Neural progenitor cell (in vitro differentiated cells): ENCODE data around the gene DHRS12. TPM values are rescaled to one million over a fixed set of nuclear protein-coding genes. Genes with fewer than 3 reads are reported as not detected.
A peak's percentile ranks its signal among the peaks of the same experiment; 100 is the strongest.

Experiments
- DNase-seq: peaks from one replicate; pipeline ENCODE4 v3.0.0-alpha.2; 2016; ENCODE audit warnings: low spot score
- H2AFZ ChIP-seq: fragments of 200-600 bp; sonication (generic); replicated peaks from 2 replicates; pipeline ENCODE4 v1.6.1; 2016; ENCODE audit warnings: antibody characterized with exemption
- H3F3A ChIP-seq: fragments of 200-600 bp; sonication (generic); 2 replicates; pipeline ENCODE4 v1.6.1; 2016; ENCODE audit warnings: antibody characterized with exemption, low read depth
- H3K27ac ChIP-seq: fragments of 200-600 bp; sonication (generic); 2 replicates; pipeline ENCODE4 v1.5.1; 2016; ENCODE audit warnings: mild to moderate bottlenecking
- H3K27me3 ChIP-seq: fragments of 200-600 bp; sonication (generic); 2 replicates; pipeline ENCODE4 v1.6.1; 2016; ENCODE audit warnings: mild to moderate bottlenecking, moderate library complexity
- H3K36me3 ChIP-seq: fragments of 200-600 bp; sonication (generic); 2 replicates; pipeline ENCODE4 v1.5.1; 2016
- H3K4me1 ChIP-seq: fragments of 200-600 bp; sonication (generic); 2 replicates; pipeline ENCODE4 v1.6.1; 2016; ENCODE audit warnings: mixed run types
- H3K4me2 ChIP-seq: fragments of 200-600 bp; sonication (generic); 2 replicates; pipeline ENCODE4 v1.6.1; 2016
- H3K4me3 ChIP-seq: fragments of 200-600 bp; sonication (generic); 2 replicates; pipeline ENCODE4 v1.5.1; 2016
- H3K79me2 ChIP-seq: fragments of 200-600 bp; sonication (generic); 2 replicates; pipeline ENCODE4 v1.6.1; 2016; ENCODE audit warnings: low read depth
- H3K9ac ChIP-seq: fragments of 200-600 bp; sonication (generic); 2 replicates; pipeline ENCODE4 v1.6.1; 2016
- H3K9me3 ChIP-seq: fragments of 200-600 bp; sonication (generic); 2 replicates; pipeline ENCODE4 v1.5.1; 2016; ENCODE audit warnings: low read depth
- H4K20me1 ChIP-seq: fragments of 200-600 bp; sonication (generic); 2 replicates; pipeline ENCODE4 v1.6.1; 2016; ENCODE audit warnings: low read depth
- H3K27ac Mint-ChIP-seq: 3 replicates; pipeline ENCODE4 v1.8.0; 2021; ENCODE audit warnings: mixed read lengths
- H3K27me3 Mint-ChIP-seq: 2 replicates; pipeline ENCODE4 v1.8.0; 2022; ENCODE audit warnings: low read depth, mild to moderate bottlenecking, inconsistent platforms, moderate library complexity, mixed read lengths; ENCODE audit not compliant: insufficient read depth
- H3K36me3 Mint-ChIP-seq: 3 replicates; pipeline ENCODE4 v1.8.0; 2021; ENCODE audit warnings: mixed read lengths
- H3K4me1 Mint-ChIP-seq: 3 replicates; pipeline ENCODE4 v1.8.0; 2021; ENCODE audit warnings: mixed read lengths
- H3K4me3 Mint-ChIP-seq: 3 replicates; pipeline ENCODE4 v1.8.0; 2021; ENCODE audit warnings: mild to moderate bottlenecking, moderate library complexity, mixed read lengths
- H3K9me3 Mint-ChIP-seq: 3 replicates; pipeline ENCODE4 v1.8.0; 2020; ENCODE audit warnings: mixed read lengths
- CTCF ChIP-seq: fragments of 200-600 bp; sonication (generic); IDR thresholded peaks from 2 replicates; pipeline ENCODE4 v1.5.1; 2017; ENCODE audit warnings: antibody characterized with exemption, mild to moderate bottlenecking
- EZH2 ChIP-seq: fragments of 200-600 bp; sonication (generic); IDR thresholded peaks from 2 replicates; pipeline ENCODE4 v1.6.1; 2017; ENCODE audit warnings: antibody characterized with exemption, mild to moderate bottlenecking, moderate library complexity
- EZH2phosphoT487 ChIP-seq: fragments of 200-600 bp; sonication (generic); IDR thresholded peaks from 2 replicates; pipeline ENCODE4 v1.6.1; 2017; ENCODE audit warnings: antibody characterized with exemption
- total RNA-seq: library from RNA; depleted of rRNA; stranded (reverse); fragments of >200 nt; gene quantifications from 2 replicates; pipeline ENCODE4 v1.2.3, GENCODE V29; 2015; ENCODE audit warnings: low replicate concordance

DHRS12 gene
- total RNA-seq, 1 donor from 2014 or later: 5.2 TPM

- Mint-ChIP-seq H3K9me3 (no peaks in the 10 kb centered on the region), H3K36me3 (peaks cover 5% of the 10 kb centered on the region), H3K27ac (no peak overlapping the region), H3K27me3 (no peaks in the 10 kb centered on the region), H3K4me3 (no peak overlapping the region), H3K4me1 (peaks cover 60% of the 10 kb centered on the region)
- peak; percentile 56 for TF ChIP-seq CTCF
- no peak for TF ChIP-seq EZH2
- TF ChIP-seq EZH2phosphoT487: no peak
- Histone ChIP-seq H3K9ac (no peak overlapping the region), H3K9me3 (no peaks in the 10 kb centered on the region), H3K4me3 (no peak overlapping the region), H3F3A (peaks cover 24% of the 10 kb centered on the region), H3K4me2 (no peak overlapping the region), H3K27ac (no peak overlapping the region), H3K4me1 (peaks cover 46% of the 10 kb centered on the region), H3K36me3 (no peaks in the 10 kb centered on the region), H2AFZ (no peak overlapping the region), H3K79me2 (no peaks in the 10 kb centered on the region), H3K27me3 (no peaks in the 10 kb centered on the region), H4K20me1 (peaks cover 7% of the 10 kb centered on the region)
- peak; percentile 64 for DNase-seq
Observed at GRCh38 chr13:51797664-51798488, 6.1 kb downstream of the DHRS12 start.

- Histone ChIP-seq H3K9me3 (no peaks in the 10 kb centered on the region), H2AFZ (no peak overlapping the region)
Observed at GRCh38 chr13:51796546-51796945, 7.4 kb downstream of the DHRS12 start.

DNA sequence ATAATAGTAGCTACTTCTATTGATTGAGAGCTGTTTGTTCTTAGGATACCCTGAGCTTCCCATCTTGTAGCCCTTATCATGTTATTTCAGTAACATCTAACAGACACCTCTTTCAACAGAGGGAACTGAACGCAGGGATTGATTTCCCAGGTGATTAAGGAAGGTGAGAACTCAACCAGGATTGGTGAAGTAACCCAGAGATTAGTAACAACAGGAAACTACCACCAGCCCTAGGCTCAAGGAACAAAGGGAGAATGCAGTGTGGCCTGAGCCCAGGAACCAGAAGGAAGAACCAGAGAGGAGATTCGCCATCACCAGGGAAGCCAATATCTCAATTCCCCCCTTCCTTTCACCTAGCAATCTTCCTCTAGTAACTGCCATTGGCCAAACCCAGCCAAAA is 8.5 kb downstream of the DHRS12 start:
- Histone ChIP-seq H3K9me3 (no peaks in the 10 kb centered on the region), H3K36me3 (no peaks in the 10 kb centered on the region), H3K9ac (no peak overlapping the region), H3K79me2 (no peaks in the 10 kb centered on the region), H3K4me1 (peaks cover 23% of the 10 kb centered on the region), H2AFZ (no peak overlapping the region), H3K4me2 (no peak overlapping the region), H3F3A (no peaks in the 10 kb centered on the region), H3K4me3 (no peak overlapping the region), H3K27ac (no peak overlapping the region), H4K20me1 (no peaks in the 10 kb centered on the region), H3K27me3 (no peaks in the 10 kb centered on the region)
- no peak overlapping the region for H3K27ac Mint-ChIP-seq
- TF ChIP-seq CTCF (no peak), EZH2phosphoT487 (no peak), EZH2 (no peak)
- no peaks in the 10 kb centered on the region for H3K9me3 Mint-ChIP-seq
- H3K4me3 Mint-ChIP-seq: no peak overlapping the region
- no peak for DNase-seq
- peaks cover 39% of the 10 kb centered on the region for H3K4me1 Mint-ChIP-seq
- peaks cover 5% of the 10 kb centered on the region for H3K36me3 Mint-ChIP-seq
- no peaks in the 10 kb centered on the region for H3K27me3 Mint-ChIP-seq

More at GRCh38 chr13:51796546-51796945, 7.4 kb downstream of the DHRS12 start:
- no peaks in the 10 kb centered on the region for H3K36me3 ChIP-seq
- Mint-ChIP-seq H3K36me3 (peaks cover 5% of the 10 kb centered on the region), H3K27me3 (no peaks in the 10 kb centered on the region), H3K27ac (no peak overlapping the region), H3K9me3 (no peaks in the 10 kb centered on the region), H3K4me1 (peaks cover 47% of the 10 kb centered on the region), H3K4me3 (no peak overlapping the region)
- H3K9ac ChIP-seq: no peak overlapping the region
- H3K4me1 ChIP-seq: peaks cover 33% of the 10 kb centered on the region
- DNase-seq: no peak
- no peak overlapping the region for H3K27ac ChIP-seq
- H3K79me2 ChIP-seq: no peaks in the 10 kb centered on the region
- H4K20me1 ChIP-seq: peaks cover 7% of the 10 kb centered on the region
- no peaks in the 10 kb centered on the region for H3K27me3 ChIP-seq
- no peak overlapping the region for H3K4me3 ChIP-seq
- no peak overlapping the region for H3K4me2 ChIP-seq
- TF ChIP-seq EZH2: no peak
- TF ChIP-seq EZH2phosphoT487: no peak
- no peak for TF ChIP-seq CTCF
- peaks cover 11% of the 10 kb centered on the region for H3F3A ChIP-seq
